ENCODE measurements around the gene ADRA1B. TPM values are rescaled to one million over a fixed set of nuclear protein-coding genes. Genes with fewer than 3 reads are reported as not detected.

The ADRA1B gene
- polyA plus RNA-seq, 1 donor from 2014 or later, result not detected

DNA sequence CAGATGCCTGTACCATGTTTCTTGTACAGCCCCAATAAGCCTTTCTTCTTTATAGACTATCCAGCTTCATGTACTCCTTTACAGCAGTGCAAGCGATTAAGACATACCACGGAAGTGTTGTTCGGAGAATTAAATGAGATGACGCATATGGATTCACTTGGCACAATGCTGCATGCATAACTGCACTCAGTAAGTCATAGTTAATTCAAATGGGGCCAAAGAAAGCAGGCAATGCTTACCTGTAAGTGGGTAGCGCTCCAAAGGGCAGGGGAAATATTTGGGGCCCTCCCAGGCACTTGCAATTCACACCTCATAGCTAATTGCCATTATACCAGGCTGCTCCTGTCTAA is 7.7 kb upstream of the ADRA1B start:
- peaks cover 0 to 6% (median 0%) of the 10 kb centered on the region in 3 donors for H3K4me1 Mint-ChIP-seq
- peaks cover 4% of the 10 kb centered on the region for H3K27me3 Mint-ChIP-seq
- no peak overlapping the region for H3K27ac Mint-ChIP-seq
- no peaks in the 10 kb centered on the region for H3K36me3 Mint-ChIP-seq
- H3K4me3 Mint-ChIP-seq, result no peak overlapping the region
- no peaks in the 10 kb centered on the region for H3K9me3 Mint-ChIP-seq

DNA sequence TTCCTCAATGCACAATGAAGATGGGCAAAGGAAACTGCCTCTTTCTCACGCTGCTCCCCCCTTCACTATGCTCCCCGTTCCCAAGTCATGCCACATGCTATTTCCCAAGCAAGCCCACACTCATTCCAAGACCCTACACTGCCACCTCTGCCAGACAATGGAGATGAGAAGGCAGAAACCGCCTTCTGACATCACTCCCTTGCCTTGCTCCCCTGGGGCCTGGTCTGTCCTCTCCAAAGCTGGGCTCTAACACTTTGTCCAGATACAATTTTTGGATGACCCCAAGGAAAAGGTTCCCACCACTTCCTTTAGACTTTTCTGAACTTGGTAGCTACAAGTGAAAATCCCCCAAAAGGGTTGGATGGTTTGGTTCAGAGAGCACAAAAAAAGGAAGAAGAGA is 7.2 kb upstream of the ADRA1B start:
- no peaks in the 10 kb centered on the region for H3K36me3 Mint-ChIP-seq
- peaks cover 0 to 6% (median 0%) of the 10 kb centered on the region in 3 donors for H3K4me1 Mint-ChIP-seq
- H3K9me3 Mint-ChIP-seq, result no peaks in the 10 kb centered on the region
- H3K4me3 Mint-ChIP-seq, result no peak overlapping the region
- H3K27me3 Mint-ChIP-seq, result peaks cover 4% of the 10 kb centered on the region
- H3K27ac Mint-ChIP-seq, result no peak overlapping the region

DNA sequence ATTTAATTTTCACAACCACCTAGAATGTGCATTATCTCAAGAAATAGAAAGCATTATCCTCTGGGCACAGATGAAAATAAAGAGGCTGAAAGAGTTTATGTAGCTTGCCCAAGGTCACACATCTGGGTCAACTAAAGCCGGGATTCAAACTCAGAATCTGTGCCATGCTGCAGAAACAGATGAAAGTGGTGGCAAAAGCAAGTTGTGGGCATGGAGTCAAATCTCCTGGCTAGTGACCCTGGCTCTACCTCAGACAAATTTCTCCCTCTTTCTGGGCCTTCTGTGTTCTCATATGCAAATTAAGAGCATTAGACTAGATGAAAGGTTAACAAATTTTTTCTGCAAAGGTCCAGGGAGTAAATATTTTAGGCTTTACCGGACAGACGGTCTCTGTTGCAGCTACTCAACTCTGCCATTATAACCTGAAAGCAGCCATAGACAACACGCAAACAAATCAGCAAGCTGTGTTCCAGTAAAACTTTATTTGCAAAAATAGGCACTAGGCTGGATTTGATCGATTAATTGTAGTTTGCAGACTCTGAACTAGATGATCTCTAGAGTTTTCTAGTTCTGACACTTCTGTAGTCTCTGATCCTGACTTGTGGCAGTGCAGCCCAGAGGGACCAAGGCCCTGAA is 6.0 kb upstream of the ADRA1B start:
- Mint-ChIP-seq H3K27me3 (peaks cover 8% of the 10 kb centered on the region), H3K4me3 (no peak overlapping the region), H3K36me3 (no peaks in the 10 kb centered on the region), H3K4me1 (peaks cover 0 to 5% (median 0%) of the 10 kb centered on the region in 3 donors), H3K27ac (no peak overlapping the region), H3K9me3 (no peaks in the 10 kb centered on the region)

DNA sequence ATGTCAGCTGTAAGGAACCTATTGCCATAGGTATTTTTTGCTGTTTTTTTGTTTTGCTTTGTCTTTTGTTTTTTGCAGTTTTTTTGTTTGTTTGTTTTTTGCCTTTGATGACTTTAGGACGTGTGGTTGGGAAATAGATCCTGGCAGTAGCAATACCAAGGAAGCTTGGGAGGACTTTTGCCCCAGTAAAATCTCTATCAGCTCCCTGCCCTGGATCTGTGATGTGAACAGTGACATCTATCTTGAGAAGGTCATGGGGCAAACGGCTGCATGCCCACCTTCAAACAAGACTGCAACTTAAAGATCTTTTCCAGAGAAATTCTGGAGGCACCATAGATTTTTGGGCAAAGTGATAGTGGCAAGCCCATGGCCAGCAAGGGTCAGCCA is 5.4 kb upstream of the ADRA1B start:
- peaks cover 2% of the 10 kb centered on the region for H3K36me3 Mint-ChIP-seq
- H3K4me3 Mint-ChIP-seq, result no peak overlapping the region
- no peaks in the 10 kb centered on the region for H3K9me3 Mint-ChIP-seq
- H3K4me1 Mint-ChIP-seq, result peaks cover 0 to 7% (median 2%) of the 10 kb centered on the region in 3 donors
- H3K27me3 Mint-ChIP-seq, result peaks cover 13% of the 10 kb centered on the region
- no peak overlapping the region for H3K27ac Mint-ChIP-seq

DNA sequence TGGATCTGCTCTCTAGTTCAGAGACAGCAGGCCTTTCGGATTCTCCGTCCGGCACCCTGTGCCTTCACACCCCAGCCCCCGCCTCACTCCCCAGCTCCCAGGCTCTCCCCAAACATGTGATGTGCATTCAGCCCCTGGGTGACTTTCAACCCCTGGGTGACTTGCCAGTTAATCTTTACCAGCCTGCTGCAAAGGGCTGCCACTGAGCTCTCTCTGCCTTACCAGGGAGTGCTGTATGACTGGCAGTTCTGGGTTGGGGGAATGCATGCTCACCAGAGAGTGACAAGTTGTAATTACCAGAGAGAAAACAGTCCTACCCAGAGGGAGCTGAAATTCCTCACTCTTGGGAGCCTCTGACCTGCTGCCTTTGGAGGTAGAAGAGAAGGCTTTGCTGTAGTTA is 4.9 kb upstream of the ADRA1B start:
- H3K27ac Mint-ChIP-seq, result no peak overlapping the region
- peaks cover 2% of the 10 kb centered on the region for H3K36me3 Mint-ChIP-seq
- no peak overlapping the region for H3K4me3 Mint-ChIP-seq
- no peaks in the 10 kb centered on the region for H3K9me3 Mint-ChIP-seq
- H3K4me1 Mint-ChIP-seq, result peaks cover 0 to 7% (median 2%) of the 10 kb centered on the region in 3 donors
- H3K27me3 Mint-ChIP-seq, result peaks cover 13% of the 10 kb centered on the region

DNA sequence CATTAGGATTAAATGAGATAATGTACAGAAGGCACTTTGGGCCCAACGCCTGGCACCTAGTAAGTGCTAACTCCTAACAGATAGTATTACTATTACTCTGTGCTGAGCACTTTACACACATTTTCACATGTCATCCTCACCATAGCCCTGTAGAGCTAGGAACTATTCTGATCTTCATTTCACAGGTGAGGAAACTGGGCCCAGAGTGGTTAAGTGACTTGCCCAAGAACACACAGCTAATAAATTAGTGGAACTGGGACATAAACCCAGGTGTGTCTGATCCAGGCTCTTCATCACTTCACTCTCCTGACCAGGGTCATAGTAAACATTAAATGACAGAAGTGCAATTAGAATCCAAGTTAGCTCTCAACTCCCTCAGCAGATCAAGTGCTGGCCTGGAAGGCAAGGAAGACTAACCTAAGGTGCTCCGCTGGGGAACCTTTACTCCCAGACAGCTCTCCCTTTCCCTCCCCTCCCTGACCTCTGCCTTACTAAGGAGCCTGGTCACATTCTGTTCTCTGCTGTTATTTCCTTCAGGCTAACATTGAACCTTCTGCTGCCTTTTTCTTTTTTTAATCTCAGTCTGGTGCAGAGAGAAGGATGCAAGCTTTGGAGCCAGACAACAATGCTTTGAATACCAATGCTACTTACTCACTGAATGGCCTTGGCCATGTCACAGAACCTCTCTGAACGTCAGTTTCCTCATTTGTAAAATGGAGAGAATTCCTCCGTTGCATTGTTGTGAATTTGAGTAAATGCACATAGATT is 4.1 kb upstream of the ADRA1B start:
- peaks cover 2% of the 10 kb centered on the region for H3K36me3 Mint-ChIP-seq
- H3K27me3 Mint-ChIP-seq, result peaks cover 15% of the 10 kb centered on the region
- peaks cover 0 to 8% (median 3%) of the 10 kb centered on the region in 3 donors for H3K4me1 Mint-ChIP-seq
- H3K9me3 Mint-ChIP-seq, result no peaks in the 10 kb centered on the region
- no peak overlapping the region for H3K27ac Mint-ChIP-seq
- no peak overlapping the region for H3K4me3 Mint-ChIP-seq

DNA sequence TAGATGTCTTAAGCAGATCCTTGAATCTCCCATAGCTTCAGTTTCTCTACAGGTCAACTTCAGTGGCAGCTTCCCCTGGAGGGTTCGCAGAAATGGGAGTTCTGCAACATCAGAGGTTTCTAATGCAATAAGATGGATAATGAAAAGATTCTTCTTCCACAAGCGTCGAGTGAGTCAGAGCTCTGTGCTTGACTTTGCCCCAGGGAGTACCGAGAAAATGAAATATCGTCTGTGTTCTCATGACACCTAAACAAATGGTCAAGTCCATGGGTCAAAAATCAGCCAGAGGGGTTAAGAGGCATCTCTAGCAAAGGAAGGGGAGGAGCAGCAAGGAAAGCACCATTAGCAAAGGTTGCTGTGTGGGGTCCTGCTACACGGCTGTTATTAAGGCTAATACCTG is 3.2 kb upstream of the ADRA1B start:
- Mint-ChIP-seq H3K27me3 (peaks cover 18% of the 10 kb centered on the region), H3K4me1 (peaks cover 0 to 9% (median 4%) of the 10 kb centered on the region in 3 donors), H3K36me3 (peaks cover 2% of the 10 kb centered on the region), H3K27ac (no peak overlapping the region), H3K4me3 (no peak overlapping the region), H3K9me3 (no peaks in the 10 kb centered on the region)

DNA sequence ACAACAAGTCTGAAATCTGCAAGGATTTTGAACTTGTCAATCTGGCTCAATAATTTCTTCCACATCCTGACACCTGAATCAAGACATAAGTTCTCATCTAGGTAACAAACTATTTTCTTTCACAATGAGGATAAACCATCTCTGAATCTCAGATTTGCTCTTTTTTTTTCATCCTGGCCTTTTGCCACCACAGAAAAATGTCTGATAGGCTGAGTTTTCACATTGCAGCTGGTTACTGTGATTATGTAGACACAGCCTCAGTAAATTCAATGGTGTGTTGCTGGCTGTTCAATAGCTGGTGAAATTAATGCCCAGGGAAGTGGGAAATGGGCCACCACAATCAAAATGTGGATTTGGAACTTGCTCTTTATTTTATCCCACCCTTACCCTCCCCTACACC is 2.8 kb upstream of the ADRA1B start:
- H3K36me3 Mint-ChIP-seq, result peaks cover 2% of the 10 kb centered on the region
- H3K27ac Mint-ChIP-seq, result no peak overlapping the region
- no peaks in the 10 kb centered on the region for H3K9me3 Mint-ChIP-seq
- no peak overlapping the region for H3K4me3 Mint-ChIP-seq
- H3K27me3 Mint-ChIP-seq, result peaks cover 22% of the 10 kb centered on the region
- H3K4me1 Mint-ChIP-seq, result peaks cover 0 to 9% (median 4%) of the 10 kb centered on the region in 3 donors

DNA sequence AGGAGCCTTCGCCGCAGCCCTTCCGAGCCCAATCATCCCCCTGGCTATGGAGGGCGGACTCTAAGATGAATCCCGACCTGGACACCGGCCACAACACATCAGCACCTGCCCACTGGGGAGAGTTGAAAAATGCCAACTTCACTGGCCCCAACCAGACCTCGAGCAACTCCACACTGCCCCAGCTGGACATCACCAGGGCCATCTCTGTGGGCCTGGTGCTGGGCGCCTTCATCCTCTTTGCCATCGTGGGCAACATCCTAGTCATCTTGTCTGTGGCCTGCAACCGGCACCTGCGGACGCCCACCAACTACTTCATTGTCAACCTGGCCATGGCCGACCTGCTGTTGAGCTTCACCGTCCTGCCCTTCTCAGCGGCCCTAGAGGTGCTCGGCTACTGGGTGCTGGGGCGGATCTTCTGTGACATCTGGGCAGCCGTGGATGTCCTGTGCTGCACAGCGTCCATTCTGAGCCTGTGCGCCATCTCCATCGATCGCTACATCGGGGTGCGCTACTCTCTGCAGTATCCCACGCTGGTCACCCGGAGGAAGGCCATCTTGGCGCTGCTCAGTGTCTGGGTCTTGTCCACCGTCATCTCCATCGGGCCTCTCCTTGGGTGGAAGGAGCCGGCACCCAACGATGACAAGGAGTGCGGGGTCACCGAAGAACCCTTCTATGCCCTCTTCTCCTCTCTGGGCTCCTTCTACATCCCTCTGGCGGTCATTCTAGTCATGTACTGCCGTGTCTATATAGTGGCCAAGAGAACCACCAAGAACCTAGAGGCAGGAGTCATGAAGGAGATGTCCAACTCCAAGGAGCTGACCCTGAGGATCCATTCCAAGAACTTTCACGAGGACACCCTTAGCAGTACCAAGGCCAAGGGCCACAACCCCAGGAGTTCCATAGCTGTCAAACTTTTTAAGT is 819 bp downstream of the ADRA1B start:
- H3K9me3 Mint-ChIP-seq, result no peaks in the 10 kb centered on the region
- H3K27ac Mint-ChIP-seq, result peak overlapping the region in 1 of 3 donors; percentile 2
- H3K4me3 Mint-ChIP-seq, result peak overlapping the region; percentile 60 to 93 (median 78)
- H3K27me3 Mint-ChIP-seq, result peaks cover 25% of the 10 kb centered on the region
- peaks cover 2% of the 10 kb centered on the region for H3K36me3 Mint-ChIP-seq
- H3K4me1 Mint-ChIP-seq, result peaks cover 0 to 7% (median 4%) of the 10 kb centered on the region in 3 donors

DNA sequence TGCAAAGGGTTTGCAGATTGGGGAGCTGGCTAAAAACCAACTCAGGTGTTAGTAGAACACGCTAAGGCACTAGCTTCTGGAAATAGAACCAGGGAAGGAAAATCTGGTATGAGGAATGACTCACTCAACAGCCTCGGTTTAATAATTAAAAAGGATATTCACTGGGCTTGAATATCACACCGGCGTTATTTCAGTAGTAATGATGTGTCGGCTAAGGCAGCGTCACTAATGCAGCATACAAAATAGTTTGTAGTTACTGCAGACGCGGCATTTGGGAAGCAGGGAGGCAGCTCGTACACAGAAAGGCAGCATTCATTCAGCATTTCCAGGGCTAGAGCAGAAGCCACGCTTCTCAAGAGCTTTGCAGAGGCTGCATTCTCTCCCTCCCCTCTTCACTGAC is 1.7 kb downstream of the ADRA1B start:
- Mint-ChIP-seq H3K27ac (no peak overlapping the region), H3K9me3 (no peaks in the 10 kb centered on the region), H3K4me3 (peak overlapping the region in 1 of 4 donors; percentile 60), H3K27me3 (peaks cover 25% of the 10 kb centered on the region), H3K36me3 (peaks cover 2% of the 10 kb centered on the region), H3K4me1 (peaks cover 0 to 7% (median 4%) of the 10 kb centered on the region in 3 donors)

DNA sequence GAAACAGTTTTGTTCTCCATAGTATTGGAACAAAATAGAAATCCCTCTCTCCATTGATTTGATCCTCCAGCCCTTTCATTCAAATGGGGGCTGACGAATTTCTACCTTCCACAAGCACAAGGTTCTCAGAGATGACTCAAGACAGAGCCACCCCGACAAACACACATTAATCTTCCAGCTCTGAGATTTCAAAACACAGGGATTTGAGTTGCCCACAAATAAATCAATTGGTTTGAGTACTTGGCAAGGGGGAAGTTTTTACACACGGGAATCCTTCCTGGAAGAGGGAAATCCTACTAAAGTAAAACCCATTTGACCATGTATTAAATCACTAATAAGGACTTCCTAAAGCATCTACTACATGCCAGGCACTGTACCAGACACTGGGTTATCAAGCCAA is 5.4 kb downstream of the ADRA1B start:
- Mint-ChIP-seq H3K27ac (no peak overlapping the region), H3K9me3 (no peaks in the 10 kb centered on the region), H3K27me3 (peaks cover 23% of the 10 kb centered on the region), H3K36me3 (no peaks in the 10 kb centered on the region), H3K4me3 (no peak overlapping the region), H3K4me1 (peaks cover 0 to 2% (median 2%) of the 10 kb centered on the region in 3 donors)

DNA sequence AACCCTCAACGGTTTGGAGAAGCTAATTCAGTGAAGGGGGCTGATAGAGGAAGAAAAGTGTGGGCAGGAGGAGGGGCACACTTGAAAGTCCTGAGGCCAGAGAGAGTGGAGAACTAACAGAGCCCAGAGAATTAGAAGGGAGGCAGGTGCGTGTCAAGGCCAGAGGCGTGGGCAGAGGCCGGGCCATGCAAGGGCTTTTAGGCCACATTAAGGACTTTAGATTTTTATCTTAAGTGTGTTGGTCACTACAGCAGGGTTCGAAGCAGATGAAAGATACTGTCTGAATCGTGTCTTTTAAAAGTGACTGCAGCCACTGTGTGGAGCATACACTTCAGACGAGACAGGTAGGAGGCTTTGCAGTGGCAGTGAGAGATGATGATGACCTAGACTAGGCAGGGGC is 6.7 kb downstream of the ADRA1B start:
- no peaks in the 10 kb centered on the region for H3K9me3 Mint-ChIP-seq
- H3K27me3 Mint-ChIP-seq, result peaks cover 15% of the 10 kb centered on the region
- no peaks in the 10 kb centered on the region for H3K36me3 Mint-ChIP-seq
- H3K4me1 Mint-ChIP-seq, result no peaks in the 10 kb centered on the region
- H3K4me3 Mint-ChIP-seq, result no peak overlapping the region
- H3K27ac Mint-ChIP-seq, result no peak overlapping the region

DNA sequence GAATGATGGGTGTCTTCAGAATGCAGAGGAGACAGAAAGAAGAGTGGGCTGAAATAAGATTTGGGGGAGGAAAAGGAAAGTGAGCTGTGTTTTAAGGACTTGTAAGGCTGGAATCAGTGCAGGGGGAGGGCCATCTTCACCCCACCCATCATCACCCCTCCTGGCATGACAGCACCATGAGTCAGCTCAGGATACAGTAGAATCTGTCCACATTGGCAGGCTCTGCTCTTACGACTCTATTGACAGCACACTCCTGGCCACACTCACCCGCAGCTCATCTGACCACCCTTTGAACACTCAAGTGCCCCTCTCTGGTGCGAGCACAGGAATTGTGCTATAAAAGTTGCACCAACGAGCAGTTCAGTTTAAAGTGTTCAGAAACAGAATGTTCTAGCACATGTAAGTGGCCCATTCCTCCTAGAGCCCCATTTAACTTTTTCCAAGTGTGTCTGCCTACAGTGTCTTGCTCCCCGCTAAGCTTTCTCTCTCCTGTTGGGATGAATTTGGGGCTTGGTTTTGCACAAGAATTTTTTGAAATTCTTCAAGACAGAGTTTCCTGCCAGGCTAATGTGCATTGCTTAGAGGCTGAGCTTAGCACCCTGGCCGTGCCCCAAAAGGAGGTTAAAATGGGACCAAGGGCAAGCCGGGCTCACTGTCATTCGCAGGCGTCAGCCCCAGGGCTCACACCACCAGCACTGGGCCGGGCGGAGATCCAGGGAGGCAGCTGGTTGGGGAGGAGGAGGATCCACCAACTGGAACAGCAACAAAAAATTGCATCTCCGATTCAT is 12.0 kb downstream of the ADRA1B start:
- H3K27me3 Mint-ChIP-seq, result peaks cover 13% of the 10 kb centered on the region
- H3K36me3 Mint-ChIP-seq, result peaks cover 2% of the 10 kb centered on the region
- H3K4me3 Mint-ChIP-seq, result no peak overlapping the region
- H3K9me3 Mint-ChIP-seq, result no peaks in the 10 kb centered on the region
- no peaks in the 10 kb centered on the region for H3K4me1 Mint-ChIP-seq
- H3K27ac Mint-ChIP-seq, result no peak overlapping the region

DNA sequence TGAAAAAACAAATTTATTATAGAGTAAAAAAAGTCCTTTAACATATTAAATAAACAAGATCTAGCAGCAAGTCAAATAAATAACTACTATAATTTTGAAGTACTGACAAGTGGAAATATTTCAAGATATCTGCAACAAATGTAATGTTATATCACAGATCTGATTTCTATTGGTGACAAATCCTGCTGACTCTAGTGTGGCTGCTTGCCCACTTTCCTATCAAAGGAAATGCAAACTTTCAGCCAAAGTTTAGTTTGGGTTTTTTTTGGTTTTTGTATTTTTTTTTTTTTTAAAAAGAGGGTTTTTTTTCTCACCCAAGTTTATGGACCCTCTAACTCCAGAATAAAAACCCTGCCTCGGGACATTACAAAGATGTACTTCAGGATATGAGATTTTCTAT is 12.9 kb downstream of the ADRA1B start:
- Mint-ChIP-seq H3K36me3 (peaks cover 2% of the 10 kb centered on the region), H3K9me3 (no peaks in the 10 kb centered on the region), H3K27ac (no peak overlapping the region), H3K4me1 (no peaks in the 10 kb centered on the region), H3K27me3 (peaks cover 13% of the 10 kb centered on the region), H3K4me3 (no peak overlapping the region)
